Stimulated activated CD8-positive, alpha-beta memory T cell treated with anti-CD3 and anti-CD28 coated beads, Interleukin-15, amount 100 ng/mL, for 24 hours (primary cell): Measurements from ENCODE around the gene OR10C1.

Source experiments
- DNase-seq: peaks from one replicate; pipeline ENCODE4 v3.0.0-alpha.2; 2020; ENCODE audit warnings: low read depth

OR10C1 gene

GRCh38 chr6:29477923-29478450, 38.9 kb downstream of the OR10C1 start:
- DNase-seq, result no peak

- DNase-seq, result no peak
Observed at GRCh38 chr6:29478740-29479139, 39.6 kb downstream of the OR10C1 start.

DNA sequence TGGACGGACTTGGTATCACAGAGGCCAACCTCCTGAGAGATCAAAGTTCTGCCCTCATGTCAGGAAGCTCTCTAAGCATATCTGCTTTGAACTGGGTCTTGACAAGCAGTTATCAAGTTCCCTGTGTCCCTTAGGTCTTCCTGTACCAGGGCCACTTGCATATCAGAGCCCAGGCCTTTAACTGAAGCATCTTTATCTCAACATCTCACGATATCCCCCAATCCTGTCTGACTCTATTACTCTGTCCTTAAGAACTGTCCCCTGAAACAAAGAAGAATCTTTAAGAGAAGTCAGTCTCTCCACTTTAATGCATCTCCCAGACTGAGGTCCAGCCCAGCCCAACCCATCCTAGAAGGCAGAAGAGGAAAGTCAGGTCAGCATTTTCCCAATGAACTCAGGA, 40.5 kb downstream of the OR10C1 start:
- DNase-seq, result no peak

- DNase-seq, result no peak
Observed at GRCh38 chr6:29483186-29483585, 44.1 kb downstream of the OR10C1 start.

- no peak for DNase-seq
Observed at GRCh38 chr6:29483735-29484134, 44.6 kb downstream of the OR10C1 start.

DNA sequence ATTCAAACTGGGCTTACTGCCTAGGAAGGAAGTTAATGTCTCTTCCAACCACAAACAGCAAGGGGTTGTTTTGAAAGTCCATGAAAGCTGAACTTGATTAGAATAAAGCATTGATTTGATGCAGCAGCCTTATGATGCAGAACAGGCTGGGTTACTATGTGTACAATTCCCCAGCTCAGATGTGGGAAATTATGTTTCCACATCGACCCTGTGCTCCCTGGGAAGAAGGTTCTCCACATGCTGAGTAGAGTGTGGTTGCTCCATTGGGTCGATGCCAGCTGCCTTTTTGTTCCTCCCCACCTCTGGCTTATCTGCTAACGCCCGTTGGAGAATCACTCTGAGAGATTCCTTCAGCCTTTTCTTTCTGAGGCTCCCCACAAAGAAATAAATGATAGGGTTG, 47.5 kb downstream of the OR10C1 start:
- no peak for DNase-seq

DNA sequence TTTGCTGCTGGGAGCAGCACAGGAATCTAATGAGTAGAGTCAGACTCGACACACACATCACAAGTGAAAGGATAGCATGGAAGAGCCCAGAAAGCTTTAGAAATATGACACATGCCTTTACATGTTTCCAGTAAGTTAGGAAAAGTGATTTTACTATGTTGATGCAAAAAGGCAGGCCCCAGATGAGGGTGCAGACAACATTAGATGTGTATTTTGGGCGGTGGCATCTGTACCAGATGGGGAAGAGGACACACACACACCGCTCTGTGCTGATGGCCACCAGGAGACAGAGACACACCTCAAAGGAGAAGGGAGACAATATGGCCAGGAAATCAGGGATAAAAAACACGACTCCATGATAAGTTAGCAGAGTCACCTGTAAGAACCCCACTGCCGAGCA, 48.0 kb downstream of the OR10C1 start:
- DNase-seq, result no peak

GRCh38 chr6:29487660-29488059, 48.6 kb downstream of the OR10C1 start, which contains the start of gene MAS1L:
TSS of gene MAS1L (minus strand) at chr6:29487956. CDS start at chr6:29487902, 54 bp downstream.
- no peak for DNase-seq

GRCh38 chr6:29488874-29489273, 49.8 kb downstream of the OR10C1 start:
- no peak for DNase-seq

GRCh38 chr6:29489286-29489685, 50.2 kb downstream of the OR10C1 start:
- no peak for DNase-seq

DNA sequence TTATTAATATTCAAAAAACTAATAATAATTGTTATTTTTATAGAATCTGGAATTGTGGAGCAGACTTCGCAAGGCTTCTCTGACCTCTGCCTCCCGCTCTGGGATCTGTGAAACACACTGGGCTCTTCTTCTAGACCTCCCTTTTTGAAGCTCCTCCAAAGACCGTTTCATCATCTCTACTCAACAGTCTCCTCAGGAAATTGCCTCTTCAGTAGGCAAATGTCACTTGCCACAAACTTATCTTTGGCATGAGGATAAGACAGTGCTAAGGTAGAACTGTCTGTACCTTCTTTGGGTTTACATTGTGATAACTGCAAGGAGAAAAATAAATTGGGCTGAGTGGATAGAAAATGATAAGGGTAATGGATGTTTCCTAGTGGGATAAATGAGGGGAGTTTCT, 50.9 kb downstream of the OR10C1 start:
- DNase-seq, result no peak

DNA sequence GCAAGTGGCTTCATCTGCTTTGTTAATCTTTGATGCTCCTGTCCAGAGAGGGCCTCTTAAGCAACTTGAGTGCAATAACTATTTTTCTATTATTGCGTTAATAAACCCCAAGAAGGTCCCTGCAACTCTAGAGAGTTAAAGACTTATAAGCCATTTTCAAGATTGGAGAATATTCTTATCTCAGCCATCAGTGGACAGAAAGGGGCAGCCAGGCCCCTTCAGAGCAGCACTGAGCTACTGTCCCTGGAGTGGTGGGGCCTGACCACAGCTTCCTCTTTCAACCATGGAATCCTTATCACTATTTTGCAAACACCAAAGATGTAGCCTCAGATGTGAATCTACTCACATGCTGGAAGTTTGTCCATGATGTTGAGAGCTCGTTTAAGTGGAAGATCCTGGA, 51.4 kb downstream of the OR10C1 start:
- no peak for DNase-seq
